Uterus (tissue), 4 donors: Measurements from ENCODE around the gene TMED3. TPM values are rescaled to one million over a fixed set of nuclear protein-coding genes. Genes with fewer than 3 reads are reported as not detected.
"Not testable (repeated sequence)": the region's sequence is repeated elsewhere in the genome, so short reads cannot be mapped to it uniquely, and the experiment has no call there.

ENCODE experiments used
- DNase-seq, 2 donors: peaks; one replicate each; pipeline ENCODE4 v3.0.0-alpha.2; 2019 to 2020
- H3K27ac ChIP-seq, 2 donors: fragments of 200-600 bp; sonication (generic); 1 replicate in 1 of 2; 2 replicates in 1 of 2; pipeline ENCODE4 v1.5.1; 2016 to 2018
- H3K27me3 ChIP-seq, 2 donors: fragments of 200-600 bp; sonication (generic); one replicate each; pipeline ENCODE4 v1.5.1; 2018 to 2019; ENCODE audit warnings: control low read depth in 1 of 2
- H3K36me3 ChIP-seq, 2 donors: fragments of 200-600 bp; sonication (generic); one replicate each; pipeline ENCODE4 v1.5.1; 2019; ENCODE audit warnings: control low read depth in 1 of 2
- H3K4me1 ChIP-seq, 2 donors: fragments of 200-600 bp; sonication (generic); one replicate each; pipeline ENCODE4 v1.5.1; 2018 to 2019; ENCODE audit warnings: control low read depth in 1 of 2
- H3K4me3 ChIP-seq, 2 donors: fragments of 200-600 bp; sonication (generic); 1 replicate in 1 of 2; 2 replicates in 1 of 2; pipeline ENCODE4 v1.5.1; 2018 to 2019; ENCODE audit warnings: mild to moderate bottlenecking in 1 of 2
- H3K9me3 ChIP-seq, 2 donors: fragments of 200-600 bp; sonication (generic); one replicate each; pipeline ENCODE4 v1.5.1; 2019; ENCODE audit warnings: control low read depth in 1 of 2
- CTCF ChIP-seq, 4 experiments: fragments of 200-600 bp in 2 of 4; fragments of 450-650 bp in 2 of 4; sonication (generic) in 2 of 4; IDR thresholded peaks; one replicate each; pipeline ENCODE4 v1.5.1; 2016 to 2019; ENCODE audit warnings: antibody characterized with exemption in 4 of 4, mild to moderate bottlenecking in 2 of 4, moderate library complexity in 1 of 4
- POLR2A ChIP-seq, 2 donors: fragments of 450-650 bp; IDR thresholded peaks; one replicate each; pipeline ENCODE4 v1.6.1; 2016; ENCODE audit warnings: antibody characterized with exemption in 2 of 2, mild to moderate bottlenecking in 1 of 2, moderate library complexity in 1 of 2
- intact Hi-C: fragments of 100-400 bp; cut with DNase I; formaldehyde crosslinking; loops from one replicate; pipeline ENCODE4 v1.15.1; 2023; ENCODE audit warnings: low total_unique reads
- total RNA-seq, 4 donors: library from RNA; depleted of rRNA in 3 of 4; stranded (reverse); fragments of >200 nt in 3 of 4; gene quantifications; one replicate each; pipeline versions ENCODE4 v1.1.0 to v1.2.4, GENCODE V29; 2014 to 2023
- donor health status: DM: yes; HTN: yes; CAD: no.

The TMED3 gene
- total RNA-seq, 4 donors from 2014 or later = 15.3 to 57.8 (median 25.0) TPM

GRCh38 chr15:79315623-79316328 is 4.9 kb downstream of the TMED3 start:
- Histone ChIP-seq H3K4me1 (peaks cover 0 to 3% of the 10 kb centered on the region in 2 donors), H3K9me3 (no peaks in the 10 kb centered on the region), H3K36me3 (no peaks in the 10 kb centered on the region), H3K27me3 (no peaks in the 10 kb centered on the region), H3K4me3 (no peak overlapping the region), H3K27ac (no peak overlapping the region)
- intact Hi-C loops = no loop called here
- no peak for DNase-seq
- TF ChIP-seq POLR2A (IDR thresholded peaks at IDR 0.05) = no peak
- TF ChIP-seq CTCF (IDR thresholded peaks at IDR 0.05) = no peak

- DNase-seq = no peak
- Histone ChIP-seq H3K27me3 (no peaks in the 10 kb centered on the region), H3K4me1 (peaks cover 0 to 1% of the 10 kb centered on the region in 2 donors), H3K27ac (no peak overlapping the region), H3K36me3 (no peaks in the 10 kb centered on the region), H3K4me3 (no peak overlapping the region), H3K9me3 (no peaks in the 10 kb centered on the region)
- intact Hi-C loops = no loop called here
- TF ChIP-seq POLR2A (IDR thresholded peaks at IDR 0.05) = no peak
- no peak for TF ChIP-seq CTCF (IDR thresholded peaks at IDR 0.05)
Observed at GRCh38 chr15:79316864-79317263, 6.0 kb downstream of the TMED3 start.

GRCh38 chr15:79319973-79320372 is 9.1 kb downstream of the TMED3 start:
- H3K36me3 ChIP-seq, H3K4me3 ChIP-seq, intact Hi-C loops, H3K4me1 ChIP-seq, H3K27ac ChIP-seq, DNase-seq, H3K27me3 ChIP-seq, H3K9me3 ChIP-seq: not testable (repeated sequence)

GRCh38 chr15:79321876-79322275 is 11.0 kb downstream of the TMED3 start:
- H3K9me3 ChIP-seq = no peaks in the 10 kb centered on the region
- no peaks in the 10 kb centered on the region for H3K27me3 ChIP-seq
- no peaks in the 10 kb centered on the region for H3K4me1 ChIP-seq
- intact Hi-C loops = no loop called here
- H3K27ac ChIP-seq = no peak overlapping the region
- no peak for DNase-seq
- H3K36me3 ChIP-seq = no peaks in the 10 kb centered on the region
- TF ChIP-seq POLR2A (IDR thresholded peaks at IDR 0.05) = no peak
- TF ChIP-seq CTCF (IDR thresholded peaks at IDR 0.05) = no peak
- H3K4me3 ChIP-seq = no peak overlapping the region

- TF ChIP-seq POLR2A (IDR thresholded peaks at IDR 0.05) (no peak), CTCF (IDR thresholded peaks at IDR 0.05) (no peak)
- no peaks in the 10 kb centered on the region for H3K9me3 ChIP-seq
- intact Hi-C loops = no loop called here
- no peak for DNase-seq
- H3K4me3 ChIP-seq = no peak overlapping the region
- no peak overlapping the region for H3K27ac ChIP-seq
- H3K36me3 ChIP-seq = no peaks in the 10 kb centered on the region
- no peaks in the 10 kb centered on the region for H3K27me3 ChIP-seq
- H3K4me1 ChIP-seq = no peaks in the 10 kb centered on the region
Observed at GRCh38 chr15:79322306-79322705, 11.4 kb downstream of the TMED3 start.

GRCh38 chr15:79322945-79323344 is 12.0 kb downstream of the TMED3 start:
- no peak for DNase-seq
- H3K4me1 ChIP-seq = no peaks in the 10 kb centered on the region
- intact Hi-C loops = no loop called here
- H3K4me3 ChIP-seq = no peak overlapping the region
- no peaks in the 10 kb centered on the region for H3K36me3 ChIP-seq
- H3K27me3 ChIP-seq = no peaks in the 10 kb centered on the region
- no peak for TF ChIP-seq POLR2A (IDR thresholded peaks at IDR 0.05)
- no peak for TF ChIP-seq CTCF (IDR thresholded peaks at IDR 0.05)
- H3K27ac ChIP-seq = no peak overlapping the region
- H3K9me3 ChIP-seq = no peaks in the 10 kb centered on the region
